ENCODE results near the gene CEACAM1. TPM values are rescaled to one million over a fixed set of nuclear protein-coding genes. Genes with fewer than 3 reads are reported as not detected.
"Not testable (repeated sequence)": the region's sequence is repeated elsewhere in the genome, so short reads cannot be mapped to it uniquely, and the experiment has no call there.

The CEACAM1 gene
- total and polyA plus RNA-seq, 5 donors from 2014 or later: 4.0 to 7.0 (median 5.1) TPM

DNA sequence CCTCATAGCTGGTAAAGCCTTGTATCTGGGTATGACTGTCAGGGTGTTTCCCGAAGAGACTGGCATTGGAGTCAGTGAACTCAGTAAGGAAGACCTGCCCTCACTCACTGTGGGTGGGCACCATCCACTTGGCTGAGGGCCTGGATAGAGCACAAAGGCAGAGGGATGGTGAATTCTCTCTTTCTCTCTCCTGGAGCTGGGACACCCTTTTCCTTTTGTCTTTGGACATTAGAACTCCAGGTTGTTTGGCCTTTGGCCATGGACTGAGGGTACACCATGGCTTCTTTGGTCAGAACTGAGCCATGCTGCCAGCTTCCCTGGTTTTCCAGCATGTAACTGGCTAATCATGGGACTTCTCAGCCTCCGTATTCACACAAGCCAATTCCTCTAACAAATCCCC, 4.6 kb upstream of the CEACAM1 start:
- Histone ChIP-seq H3K36me3 (ENCODE audit: control insufficient read depth, insufficient read depth, low read length) (no peaks in the 10 kb centered on the region), H3K27ac (ENCODE audit: insufficient read depth, low read length, poor library complexity, severe bottlenecking) (no peak overlapping the region), H3K9me3 (ENCODE audit: control insufficient read depth in 2 of 2, low read length in 2 of 2) (no peaks in the 10 kb centered on the region), H3K4me3 (ENCODE audit: low read depth, low read length) (no peak overlapping the region), H3K4me1 (ENCODE audit: control insufficient read depth, insufficient read depth, low read length, poor library complexity, severe bottlenecking) (peaks cover 17% of the 10 kb centered on the region), H3K27me3 (ENCODE audit: control insufficient read depth, insufficient read depth, low read length) (peaks cover 1% of the 10 kb centered on the region)
- ATAC-seq (ENCODE audit: low read depth in 2 of 2) (no peak), DNase-seq (no peak)
- no peaks in the 10 kb centered on the region for H3K36me3 Mint-ChIP-seq
- no peaks in the 10 kb centered on the region for H3K27me3 Mint-ChIP-seq
- H3K9me3 Mint-ChIP-seq: peaks cover 0 to 2% (median 0%) of the 10 kb centered on the region in 7 donors
- no peak overlapping the region for H3K4me3 Mint-ChIP-seq
- no peak overlapping the region for H3K27ac Mint-ChIP-seq
- peaks cover 4 to 20% (median 15%) of the 10 kb centered on the region in 4 donors for H3K4me1 Mint-ChIP-seq

DNA sequence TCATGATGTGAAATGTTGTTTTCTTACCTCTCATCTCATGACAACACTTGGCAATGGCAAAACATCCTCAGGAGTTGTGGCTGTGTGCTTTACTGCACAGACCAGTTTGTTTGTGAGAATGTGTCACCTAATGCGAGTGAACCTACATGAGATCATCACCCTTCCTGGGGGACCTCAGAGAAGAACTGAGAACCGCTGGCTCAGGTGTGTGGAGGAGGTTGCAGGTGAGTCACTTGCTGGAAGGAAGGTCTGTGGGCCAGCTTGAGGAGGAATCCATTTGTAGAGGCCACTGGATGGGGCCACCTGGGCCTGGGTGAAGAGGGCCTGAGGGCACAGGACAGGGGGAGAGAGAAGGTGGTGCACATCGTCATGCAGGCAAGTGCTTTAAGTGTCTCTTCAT, 3.0 kb upstream of the CEACAM1 start:
- no peak for ATAC-seq (ENCODE audit: low read depth in 2 of 2)
- Histone ChIP-seq H3K27ac (ENCODE audit: insufficient read depth, low read length, poor library complexity, severe bottlenecking) (no peak overlapping the region), H3K4me3 (ENCODE audit: low read depth, low read length) (no peak overlapping the region), H3K27me3 (ENCODE audit: control insufficient read depth, insufficient read depth, low read length) (peaks cover under 1% of the 10 kb centered on the region), H3K9me3 (ENCODE audit: control insufficient read depth in 2 of 2, low read length in 2 of 2) (no peaks in the 10 kb centered on the region), H3K36me3 (ENCODE audit: control insufficient read depth, insufficient read depth, low read length) (no peaks in the 10 kb centered on the region), H3K4me1 (ENCODE audit: control insufficient read depth, insufficient read depth, low read length, poor library complexity, severe bottlenecking) (peaks cover 30% of the 10 kb centered on the region)
- peaks cover 0 to 2% (median 0%) of the 10 kb centered on the region in 7 donors for H3K9me3 Mint-ChIP-seq
- H3K27ac Mint-ChIP-seq: no peak overlapping the region
- no peak for DNase-seq
- H3K4me3 Mint-ChIP-seq: no peak overlapping the region
- no peaks in the 10 kb centered on the region for H3K27me3 Mint-ChIP-seq
- H3K4me1 Mint-ChIP-seq: peaks cover 4 to 36% (median 26%) of the 10 kb centered on the region in 4 donors
- no peaks in the 10 kb centered on the region for H3K36me3 Mint-ChIP-seq

DNA sequence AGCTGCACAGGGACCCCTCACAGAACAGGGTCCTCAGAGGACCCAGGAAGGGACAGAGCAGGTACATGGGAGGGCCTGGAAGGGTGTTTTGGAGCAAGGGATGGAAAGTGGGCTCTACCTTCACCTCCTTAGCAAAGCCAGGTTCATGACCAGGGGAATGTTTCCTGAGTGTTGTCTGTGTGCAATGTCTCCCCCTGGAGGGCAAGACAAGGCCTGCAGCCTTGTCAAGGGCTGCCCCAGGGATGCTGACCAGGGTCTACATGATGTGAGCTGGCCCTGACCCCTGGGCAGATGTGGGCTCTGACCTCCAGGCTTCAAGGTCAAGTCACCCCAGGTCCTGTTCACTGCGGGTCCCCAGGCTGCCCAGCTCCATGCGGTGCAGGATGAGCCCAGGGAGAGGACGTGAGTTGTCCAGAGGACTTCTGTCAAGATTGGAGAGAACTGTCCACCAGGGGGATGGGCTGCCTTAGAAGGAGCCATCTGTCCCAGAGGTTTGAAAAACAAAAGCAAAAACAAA, 1.0 kb upstream of the CEACAM1 start:
- ATAC-seq (ENCODE audit: low read depth in 2 of 2): peak; percentile 64 to 67
- H3K4me1 ChIP-seq (ENCODE audit: control insufficient read depth, insufficient read depth, low read length, poor library complexity, severe bottlenecking): peaks cover 36% of the 10 kb centered on the region
- no peaks in the 10 kb centered on the region for H3K36me3 ChIP-seq (ENCODE audit: control insufficient read depth, insufficient read depth, low read length)
- H3K27ac ChIP-seq (ENCODE audit: insufficient read depth, low read length, poor library complexity, severe bottlenecking): no peak overlapping the region
- peak overlapping the region; percentile 95 to 96 (median 96) for H3K27ac Mint-ChIP-seq
- H3K4me1 Mint-ChIP-seq: peaks cover 4 to 52% (median 33%) of the 10 kb centered on the region in 4 donors
- peak overlapping the region; percentile 72 for H3K4me3 ChIP-seq (ENCODE audit: low read depth, low read length)
- no peaks in the 10 kb centered on the region for H3K9me3 ChIP-seq (ENCODE audit: control insufficient read depth in 2 of 2, low read length in 2 of 2)
- H3K4me3 Mint-ChIP-seq: peak overlapping the region; percentile 90 to 94 (median 92)
- H3K36me3 Mint-ChIP-seq: peaks cover 7% of the 10 kb centered on the region
- no peaks in the 10 kb centered on the region for H3K27me3 Mint-ChIP-seq
- peak; percentile 56 to 73 (median 67) for DNase-seq
- H3K9me3 Mint-ChIP-seq: no peaks in the 10 kb centered on the region
- H3K27me3 ChIP-seq (ENCODE audit: control insufficient read depth, insufficient read depth, low read length): no peaks in the 10 kb centered on the region

DNA sequence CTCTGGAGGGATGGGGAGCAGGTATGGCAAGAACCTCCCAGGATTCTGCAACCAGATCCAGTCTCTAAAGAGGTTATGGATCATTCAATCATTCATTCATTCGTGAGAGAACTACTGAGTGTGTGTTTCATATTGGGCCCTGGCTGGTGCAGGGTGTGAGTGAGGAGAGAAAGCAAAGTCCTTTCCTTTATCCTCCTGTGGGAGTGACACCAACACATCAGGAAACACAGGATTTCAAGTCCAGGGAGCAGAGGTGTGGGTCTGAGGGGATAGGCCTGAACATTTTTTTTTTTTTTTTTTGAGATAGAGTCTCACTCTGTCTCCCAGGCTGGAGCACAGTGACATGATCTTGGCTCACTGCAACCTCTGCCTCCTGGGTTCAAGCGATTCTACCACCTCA, 3.3 kb downstream of the CEACAM1 start:
- H3K4me3 ChIP-seq (ENCODE audit: low read depth, low read length): no peak overlapping the region
- no peaks in the 10 kb centered on the region for H3K27me3 ChIP-seq (ENCODE audit: control insufficient read depth, insufficient read depth, low read length)
- ATAC-seq (ENCODE audit: low read depth in 2 of 2) (no peak), DNase-seq (no peak)
- H3K9me3 Mint-ChIP-seq: no peaks in the 10 kb centered on the region
- H3K27ac Mint-ChIP-seq: peak overlapping the region; percentile 81 to 94 (median 92)
- no peaks in the 10 kb centered on the region for H3K9me3 ChIP-seq (ENCODE audit: control insufficient read depth in 2 of 2, low read length in 2 of 2)
- H3K36me3 Mint-ChIP-seq: peaks cover 30% of the 10 kb centered on the region
- no peaks in the 10 kb centered on the region for H3K27me3 Mint-ChIP-seq
- H3K36me3 ChIP-seq (ENCODE audit: control insufficient read depth, insufficient read depth, low read length): peaks cover 10% of the 10 kb centered on the region
- H3K4me1 ChIP-seq (ENCODE audit: control insufficient read depth, insufficient read depth, low read length, poor library complexity, severe bottlenecking): peaks cover 41% of the 10 kb centered on the region
- peaks cover 10 to 66% (median 47%) of the 10 kb centered on the region in 4 donors for H3K4me1 Mint-ChIP-seq
- H3K4me3 Mint-ChIP-seq: peak overlapping the region; percentile 60 to 92 (median 79)
- H3K27ac ChIP-seq (ENCODE audit: insufficient read depth, low read length, poor library complexity, severe bottlenecking): no peak overlapping the region

DNA sequence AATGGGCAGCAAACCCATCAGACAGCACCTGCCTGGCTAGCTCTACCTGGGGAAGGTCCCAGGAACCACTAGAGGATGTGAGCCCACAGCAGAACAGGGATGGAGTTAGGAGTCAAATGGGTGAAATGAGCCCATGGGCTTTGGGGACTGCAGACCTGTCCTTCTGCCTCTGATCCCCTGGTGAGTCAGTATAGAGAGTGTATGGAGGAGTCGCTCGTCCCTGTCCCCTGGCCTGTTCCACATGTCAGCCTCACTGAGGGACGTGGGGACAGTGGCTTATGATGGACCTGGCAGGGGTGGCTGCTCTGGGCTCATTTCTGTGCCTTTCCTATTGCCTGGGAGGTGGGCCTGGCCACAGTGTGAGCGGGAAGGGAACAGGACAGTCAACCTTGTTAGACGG, 4.0 kb downstream of the CEACAM1 start:
- no peaks in the 10 kb centered on the region for H3K9me3 Mint-ChIP-seq
- peak overlapping the region; percentile 81 to 94 (median 92) for H3K27ac Mint-ChIP-seq
- H3K4me3 Mint-ChIP-seq: peak overlapping the region; percentile 60 to 92 (median 79)
- H3K4me1 Mint-ChIP-seq: peaks cover 7 to 61% (median 44%) of the 10 kb centered on the region in 4 donors
- H3K36me3 Mint-ChIP-seq: peaks cover 32% of the 10 kb centered on the region
- Histone ChIP-seq H3K4me1 (ENCODE audit: control insufficient read depth, insufficient read depth, low read length, poor library complexity, severe bottlenecking) (peaks cover 38% of the 10 kb centered on the region), H3K4me3 (ENCODE audit: low read depth, low read length) (peak overlapping the region; percentile 7), H3K36me3 (ENCODE audit: control insufficient read depth, insufficient read depth, low read length) (peaks cover 10% of the 10 kb centered on the region), H3K9me3 (ENCODE audit: control insufficient read depth in 2 of 2, low read length in 2 of 2) (no peaks in the 10 kb centered on the region), H3K27me3 (ENCODE audit: control insufficient read depth, insufficient read depth, low read length) (no peaks in the 10 kb centered on the region), H3K27ac (ENCODE audit: insufficient read depth, low read length, poor library complexity, severe bottlenecking) (no peak overlapping the region)
- H3K27me3 Mint-ChIP-seq: no peaks in the 10 kb centered on the region
- no peak for ATAC-seq (ENCODE audit: low read depth in 2 of 2)
- no peak for DNase-seq

DNA sequence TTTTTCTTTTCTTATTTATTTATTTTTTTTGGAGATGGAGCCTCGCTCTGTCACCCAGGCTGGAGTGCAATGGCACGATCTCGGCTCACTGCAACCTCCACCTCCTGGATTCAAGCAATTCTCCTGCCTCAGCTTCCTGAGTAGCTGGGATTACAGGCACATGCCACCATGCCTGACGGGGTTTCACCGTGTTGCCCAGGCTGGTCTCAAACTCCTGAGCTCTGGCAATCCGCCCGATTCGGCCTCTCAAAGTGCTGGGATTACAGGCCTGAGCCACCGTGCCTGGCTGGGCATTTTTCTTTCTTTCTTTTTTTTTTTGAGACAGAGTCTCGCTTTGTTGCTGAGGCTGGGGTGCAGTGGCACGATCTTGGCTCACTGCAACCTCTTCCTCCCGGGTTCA, 6.0 kb downstream of the CEACAM1 start:
- not testable (repeated sequence) for H3K9me3 Mint-ChIP-seq; H3K27ac Mint-ChIP-seq; DNase-seq; H3K27me3 Mint-ChIP-seq; H3K27ac ChIP-seq (ENCODE audit: insufficient read depth, low read length, poor library complexity, severe bottlenecking); H3K4me3 Mint-ChIP-seq; H3K9me3 ChIP-seq (ENCODE audit: control insufficient read depth in 2 of 2, low read length in 2 of 2); ATAC-seq (ENCODE audit: low read depth in 2 of 2); H3K27me3 ChIP-seq (ENCODE audit: control insufficient read depth, insufficient read depth, low read length); H3K4me3 ChIP-seq (ENCODE audit: low read depth, low read length)
- peaks cover 16% of the 10 kb centered on the region for H3K36me3 ChIP-seq (ENCODE audit: control insufficient read depth, insufficient read depth, low read length)
- Mint-ChIP-seq H3K4me1 (peaks cover 6 to 52% (median 38%) of the 10 kb centered on the region in 4 donors), H3K36me3 (peaks cover 46% of the 10 kb centered on the region)
- peaks cover 18% of the 10 kb centered on the region for H3K4me1 ChIP-seq (ENCODE audit: control insufficient read depth, insufficient read depth, low read length, poor library complexity, severe bottlenecking)

DNA sequence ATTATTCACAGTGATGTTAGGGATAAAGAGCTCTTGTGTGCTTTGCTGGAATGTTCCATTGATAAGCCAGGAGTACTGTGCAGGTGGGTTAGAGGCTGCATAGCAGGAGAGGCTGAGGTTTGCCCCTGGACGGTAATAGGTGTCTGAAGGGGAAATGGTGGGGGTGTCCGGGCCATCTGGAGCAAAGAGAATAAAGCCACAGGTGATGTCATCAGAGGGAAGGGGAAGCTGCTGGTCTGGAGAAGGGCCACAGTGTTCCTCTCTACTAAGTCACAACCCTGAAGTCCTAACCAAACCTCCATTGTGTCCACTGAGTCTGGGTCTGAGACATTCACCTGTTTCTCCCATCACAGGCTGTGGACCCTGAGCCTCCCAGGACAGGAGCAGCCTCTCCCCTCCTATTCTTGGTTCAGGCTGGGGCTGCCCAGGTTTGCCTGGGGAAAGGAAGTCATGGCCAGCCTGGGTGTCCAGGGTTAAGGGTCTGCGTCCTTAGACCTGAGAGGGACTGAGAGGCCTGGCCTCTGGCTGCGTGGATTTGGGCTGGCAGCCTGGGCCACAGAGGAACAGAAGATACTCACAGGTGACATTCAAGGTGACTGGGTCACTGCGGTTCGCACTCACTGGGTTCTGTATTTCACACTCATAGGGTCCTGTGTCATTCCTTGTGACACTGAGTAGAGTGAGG, 6.8 kb downstream of the CEACAM1 start:
- Mint-ChIP-seq H3K9me3 (no peaks in the 10 kb centered on the region), H3K4me3 (no peak overlapping the region), H3K36me3 (peaks cover 46% of the 10 kb centered on the region), H3K27ac (no peak overlapping the region), H3K4me1 (peaks cover 6 to 50% (median 34%) of the 10 kb centered on the region in 4 donors), H3K27me3 (no peaks in the 10 kb centered on the region)
- Histone ChIP-seq H3K4me3 (ENCODE audit: low read depth, low read length) (no peak overlapping the region), H3K9me3 (ENCODE audit: control insufficient read depth in 2 of 2, low read length in 2 of 2) (no peaks in the 10 kb centered on the region), H3K27me3 (ENCODE audit: control insufficient read depth, insufficient read depth, low read length) (no peaks in the 10 kb centered on the region), H3K36me3 (ENCODE audit: control insufficient read depth, insufficient read depth, low read length) (peaks cover 16% of the 10 kb centered on the region), H3K27ac (ENCODE audit: insufficient read depth, low read length, poor library complexity, severe bottlenecking) (no peak overlapping the region), H3K4me1 (ENCODE audit: control insufficient read depth, insufficient read depth, low read length, poor library complexity, severe bottlenecking) (peaks cover 13% of the 10 kb centered on the region)
- ATAC-seq (ENCODE audit: low read depth in 2 of 2) (no peak), DNase-seq (no peak)

DNA sequence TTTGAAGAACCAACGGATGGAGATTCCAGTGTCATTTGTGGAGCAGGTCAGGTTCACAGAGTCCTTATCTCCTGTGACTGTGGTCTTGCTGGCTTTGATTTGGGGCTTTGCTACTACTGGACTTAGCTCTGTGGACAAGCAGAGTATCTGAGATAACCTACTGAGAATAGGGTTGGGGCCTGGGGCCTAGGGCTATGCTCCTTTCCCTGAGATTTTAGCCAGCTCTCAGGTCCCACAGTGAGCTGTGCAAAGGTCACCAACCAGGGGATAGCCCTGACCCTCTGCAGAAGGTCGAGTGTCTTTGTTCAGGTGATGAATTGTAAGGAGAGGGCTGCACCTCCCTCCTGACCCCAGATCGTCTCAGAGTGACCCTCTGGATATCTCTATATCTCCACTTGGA, 9.2 kb downstream of the CEACAM1 start:
- ATAC-seq (ENCODE audit: low read depth in 2 of 2) (no peak), DNase-seq (no peak)
- H3K36me3 Mint-ChIP-seq: peaks cover 41% of the 10 kb centered on the region
- peaks cover 6% of the 10 kb centered on the region for H3K4me1 ChIP-seq (ENCODE audit: control insufficient read depth, insufficient read depth, low read length, poor library complexity, severe bottlenecking)
- H3K27me3 Mint-ChIP-seq: no peaks in the 10 kb centered on the region
- H3K36me3 ChIP-seq (ENCODE audit: control insufficient read depth, insufficient read depth, low read length): peaks cover 16% of the 10 kb centered on the region
- no peak overlapping the region for H3K4me3 ChIP-seq (ENCODE audit: low read depth, low read length)
- H3K9me3 ChIP-seq (ENCODE audit: control insufficient read depth in 2 of 2, low read length in 2 of 2): no peaks in the 10 kb centered on the region
- no peak overlapping the region for H3K27ac ChIP-seq (ENCODE audit: insufficient read depth, low read length, poor library complexity, severe bottlenecking)
- no peaks in the 10 kb centered on the region for H3K9me3 Mint-ChIP-seq
- peak overlapping the region in 1 of 3 donors; percentile 44 for H3K27ac Mint-ChIP-seq
- H3K4me1 Mint-ChIP-seq: peaks cover 17 to 50% (median 35%) of the 10 kb centered on the region in 4 donors
- H3K27me3 ChIP-seq (ENCODE audit: control insufficient read depth, insufficient read depth, low read length): no peaks in the 10 kb centered on the region
- H3K4me3 Mint-ChIP-seq: no peak overlapping the region

Data from CD4-positive, CD25-positive, alpha-beta regulatory T cell (primary cell).